GM18498 (cell line): Measurements from ENCODE around the gene PRKCH.
A peak's percentile ranks its signal among the peaks of the same experiment; 100 is the strongest.
"Not testable (repeated sequence)": the region's sequence is repeated elsewhere in the genome, so short reads cannot be mapped to it uniquely, and the experiment has no call there.

ENCODE experiments used
- ATAC-seq: cut with Tn5 transposase; IDR thresholded peaks from one replicate; pipeline ENCODE4 v1.9.1; 2021; ENCODE audit warnings: mild to moderate bottlenecking, moderate library complexity; ENCODE audit not compliant: unreplicated experiment

Gene PRKCH

DNA sequence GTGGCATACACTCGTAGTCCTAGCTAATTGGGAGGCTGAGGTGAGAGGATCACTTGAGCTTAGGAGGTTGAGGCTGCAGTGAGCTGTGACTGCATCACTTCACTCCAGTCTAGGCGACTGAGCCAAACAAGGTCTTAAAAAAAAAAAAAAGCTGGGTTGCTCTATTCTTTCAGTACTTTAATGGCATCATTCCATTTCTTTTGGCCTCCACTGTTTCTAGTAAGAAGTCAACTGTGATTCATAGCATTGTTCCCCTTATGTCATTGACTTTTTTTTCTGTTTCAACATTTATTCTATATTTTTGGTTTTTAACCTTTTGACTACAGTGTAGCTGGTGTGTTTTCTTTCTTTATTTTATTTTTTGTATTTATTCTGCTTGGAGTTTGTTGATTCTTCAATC is 16.7 kb upstream of the PRKCH start:
- no peak for ATAC-seq

DNA sequence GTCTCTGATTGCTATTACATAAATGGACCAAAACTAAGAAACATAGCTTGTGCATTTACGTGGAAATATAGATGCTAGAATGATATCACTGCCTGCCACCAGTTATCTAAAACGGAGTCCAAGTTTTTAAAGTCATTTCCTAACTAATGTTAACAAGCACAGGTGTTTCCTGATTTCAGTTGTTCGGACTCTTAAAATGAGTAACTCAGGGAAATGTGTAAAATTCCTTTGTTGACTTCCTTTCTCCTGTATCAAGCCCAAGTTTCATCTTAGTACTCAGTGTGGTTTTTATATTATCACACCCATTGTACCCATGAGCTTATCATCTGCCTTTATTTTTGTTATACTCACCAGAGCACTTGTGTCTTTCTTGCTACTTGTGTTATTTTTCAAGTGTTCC is 13.2 kb upstream of the PRKCH start:
- no peak for ATAC-seq

DNA sequence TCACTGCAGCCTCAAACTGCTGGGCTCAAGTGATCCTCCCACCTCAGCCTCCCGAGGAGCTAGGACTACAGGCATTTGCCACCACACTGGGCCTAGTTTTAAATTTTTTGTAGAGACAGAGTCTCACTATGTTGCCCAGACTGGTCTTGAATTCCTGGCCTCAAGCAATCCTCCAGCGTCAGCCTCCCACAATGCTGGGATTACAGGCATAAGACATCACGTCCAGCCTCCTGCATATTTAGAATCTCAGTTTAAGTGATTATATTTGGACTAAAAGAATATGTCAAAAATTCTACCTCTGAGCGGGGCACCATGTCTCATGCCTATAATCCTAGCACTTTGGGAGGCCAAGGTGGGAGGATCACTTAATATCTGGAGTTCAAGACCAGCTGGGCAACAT is 12.7 kb upstream of the PRKCH start:
- not testable (repeated sequence) for ATAC-seq

DNA sequence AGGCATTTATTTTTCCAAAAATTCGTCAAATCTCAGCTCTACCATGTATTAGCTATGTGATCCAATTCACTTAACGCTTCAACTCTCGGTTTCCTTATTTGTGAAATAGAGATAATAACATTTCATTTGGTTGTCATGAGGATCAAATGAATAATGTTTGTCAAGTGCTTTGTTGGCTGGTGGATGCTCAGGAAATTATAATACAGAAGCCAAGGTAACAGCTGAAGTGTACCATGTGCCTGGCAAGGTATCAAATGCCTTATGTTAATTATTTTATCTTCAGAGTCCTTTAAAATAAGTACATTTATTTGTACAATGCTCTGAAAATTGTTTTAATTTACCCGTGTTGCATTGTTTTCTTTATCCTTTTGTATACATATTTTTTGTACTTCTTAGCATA is 6.1 kb upstream of the PRKCH start:
- no peak for ATAC-seq

DNA sequence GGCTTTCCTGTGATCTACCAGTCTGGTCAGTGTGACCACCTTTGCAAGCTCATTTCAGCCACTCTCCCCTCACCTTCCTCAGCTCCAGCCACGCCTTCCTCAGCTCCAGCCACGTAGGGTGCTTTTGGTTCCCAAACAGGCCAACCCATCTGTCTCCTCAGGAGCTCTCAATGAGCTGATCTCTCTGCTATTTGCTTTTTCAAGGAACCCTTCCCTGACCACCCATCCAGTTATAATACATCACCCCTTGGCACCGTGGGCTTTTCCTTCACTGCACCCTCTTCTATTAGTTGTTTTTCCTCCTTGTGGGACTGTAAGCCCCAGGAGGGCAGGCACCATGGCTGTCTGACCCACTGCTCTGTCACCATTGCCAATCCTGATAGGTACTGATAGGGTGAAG is 2.3 kb upstream of the PRKCH start:
- no peak for ATAC-seq

DNA sequence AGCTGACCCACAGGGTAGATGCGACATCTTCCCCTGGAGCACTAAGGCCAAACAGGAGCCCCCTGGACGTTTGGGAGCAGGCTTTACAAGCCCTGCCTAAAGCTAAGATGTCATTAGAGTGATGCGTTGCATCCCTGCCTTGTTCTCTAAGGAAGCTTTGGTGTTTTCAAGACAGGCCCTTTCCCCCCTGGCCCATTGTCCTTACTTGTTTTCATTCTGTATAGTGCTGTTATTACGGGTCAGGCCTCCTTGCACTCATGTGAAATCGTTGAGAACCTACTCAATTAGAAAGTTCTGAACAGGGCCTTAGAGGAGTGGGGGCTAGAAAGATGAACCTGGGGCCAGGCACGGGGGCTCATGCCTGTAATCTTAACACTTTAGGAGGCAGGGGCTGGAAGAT is 1.7 kb upstream of the PRKCH start:
- ATAC-seq: no peak

DNA sequence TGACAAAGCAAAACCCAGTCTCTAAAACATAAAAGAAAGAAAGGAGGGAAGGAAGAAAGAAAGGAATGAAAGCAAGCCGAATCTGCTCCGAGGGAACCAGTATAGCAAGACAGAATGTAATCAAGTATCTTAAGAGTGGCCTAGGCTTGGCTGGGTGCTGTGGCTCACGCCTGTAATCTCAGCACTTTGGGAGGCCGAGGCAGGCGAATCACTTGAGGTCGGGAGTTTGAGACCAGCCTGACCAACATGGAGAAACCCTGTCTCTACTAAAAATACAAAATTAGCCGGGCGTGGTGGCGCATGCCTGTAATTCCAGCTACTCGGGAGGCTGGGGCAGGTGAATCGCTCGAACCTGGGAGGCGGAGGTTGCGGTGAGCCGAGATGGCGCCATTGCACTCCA is 1.2 kb upstream of the PRKCH start:
- ATAC-seq: not testable (repeated sequence)

DNA sequence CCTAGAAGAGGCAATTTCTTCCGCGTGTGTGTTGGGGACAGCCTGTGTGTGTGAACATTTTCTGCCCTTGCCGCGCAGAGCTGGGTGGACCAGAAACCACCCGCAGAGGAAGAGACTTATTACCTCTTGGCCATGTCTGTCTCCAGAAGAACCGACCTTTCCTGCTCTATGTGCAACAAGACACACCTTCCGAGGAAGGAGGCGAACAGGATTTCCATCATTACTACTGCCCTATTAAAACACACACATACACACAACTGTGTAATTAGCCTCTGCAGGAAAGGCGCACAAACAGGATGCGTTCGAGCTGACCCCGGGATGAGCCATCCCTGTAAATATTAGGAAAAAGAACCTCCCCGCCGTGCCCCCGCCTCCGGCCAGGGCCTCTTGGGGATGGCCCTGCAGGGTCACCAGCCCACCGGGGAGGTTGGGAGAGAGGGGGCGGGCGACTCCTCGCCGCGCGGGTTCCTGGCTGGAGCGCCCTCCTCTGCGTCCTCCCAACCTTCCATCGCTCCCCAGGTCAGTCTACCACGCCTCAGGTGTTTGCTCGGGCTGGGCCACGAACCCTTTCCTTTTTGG is 484 bp upstream of the PRKCH start:
- no peak for ATAC-seq

DNA sequence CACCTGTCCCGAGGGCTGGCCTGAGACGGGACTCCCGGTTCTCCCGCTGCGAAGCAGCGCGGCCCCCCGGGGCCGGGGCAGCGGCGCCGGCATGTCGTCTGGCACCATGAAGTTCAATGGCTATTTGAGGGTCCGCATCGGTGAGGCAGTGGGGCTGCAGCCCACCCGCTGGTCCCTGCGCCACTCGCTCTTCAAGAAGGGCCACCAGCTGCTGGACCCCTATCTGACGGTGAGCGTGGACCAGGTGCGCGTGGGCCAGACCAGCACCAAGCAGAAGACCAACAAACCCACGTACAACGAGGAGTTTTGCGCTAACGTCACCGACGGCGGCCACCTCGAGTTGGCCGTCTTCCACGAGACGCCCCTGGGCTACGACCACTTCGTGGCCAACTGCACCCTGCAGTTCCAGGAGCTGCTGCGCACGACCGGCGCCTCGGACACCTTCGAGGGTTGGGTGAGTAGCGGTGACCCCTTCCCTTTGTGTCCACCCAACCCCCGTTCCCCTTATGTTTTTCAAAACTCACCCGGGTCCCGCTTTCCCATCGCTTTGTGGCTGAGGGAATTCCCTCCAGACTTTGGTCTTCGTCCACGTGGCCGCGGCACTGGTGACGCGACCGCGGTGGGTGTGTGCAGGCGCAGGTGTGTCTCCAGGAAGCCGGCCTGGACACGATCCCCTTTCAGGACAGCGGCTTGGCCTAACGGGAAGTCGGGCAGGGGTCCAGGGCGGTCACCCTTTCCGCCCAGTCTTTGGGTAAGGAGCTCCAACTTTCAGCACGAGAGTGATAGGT is 826 bp downstream of the PRKCH start:
- ATAC-seq: peak; percentile 24

DNA sequence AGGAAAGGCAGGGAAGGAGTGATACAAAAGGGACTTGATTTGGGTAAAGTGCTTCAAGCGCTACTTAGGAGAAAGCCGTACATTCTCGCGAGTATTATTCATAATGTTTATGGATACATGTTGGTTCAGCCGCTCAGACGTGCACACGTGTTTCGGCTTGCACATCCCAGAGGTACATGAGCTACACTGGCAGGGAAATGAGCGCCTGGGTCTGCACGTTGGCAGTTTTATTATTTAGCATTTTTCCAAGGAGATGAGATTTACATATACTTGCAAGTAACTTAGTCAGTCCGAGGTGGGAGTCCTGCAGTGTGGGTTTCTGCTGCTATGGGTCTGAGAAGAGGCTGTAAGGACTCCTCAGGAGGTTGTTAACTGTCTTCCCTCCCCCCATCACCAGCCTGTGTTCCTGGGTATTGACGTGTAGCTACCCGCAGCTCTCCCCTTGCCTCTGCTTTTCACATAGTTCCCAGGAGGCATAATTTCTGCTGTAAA is 1.5 kb downstream of the PRKCH start:
- ATAC-seq: no peak

DNA sequence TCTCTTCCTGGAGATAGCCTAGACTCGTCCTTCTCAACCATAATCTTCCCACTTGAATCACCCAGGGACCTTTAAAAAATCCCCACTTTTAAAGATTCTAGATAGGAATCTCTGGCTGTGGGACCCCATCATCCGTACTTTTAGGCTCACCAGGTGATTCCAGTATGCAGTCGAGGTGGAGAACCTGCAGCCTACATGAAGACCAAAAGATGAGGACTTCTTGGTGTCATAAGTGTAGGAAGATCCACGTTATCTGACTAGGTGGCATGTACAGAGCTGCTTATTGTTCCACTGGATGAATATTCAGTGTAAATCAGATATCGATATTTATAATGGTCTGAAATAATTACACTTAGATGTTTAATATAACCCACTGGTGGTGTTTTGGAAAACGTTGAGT is 2.6 kb downstream of the PRKCH start:
- no peak for ATAC-seq

DNA sequence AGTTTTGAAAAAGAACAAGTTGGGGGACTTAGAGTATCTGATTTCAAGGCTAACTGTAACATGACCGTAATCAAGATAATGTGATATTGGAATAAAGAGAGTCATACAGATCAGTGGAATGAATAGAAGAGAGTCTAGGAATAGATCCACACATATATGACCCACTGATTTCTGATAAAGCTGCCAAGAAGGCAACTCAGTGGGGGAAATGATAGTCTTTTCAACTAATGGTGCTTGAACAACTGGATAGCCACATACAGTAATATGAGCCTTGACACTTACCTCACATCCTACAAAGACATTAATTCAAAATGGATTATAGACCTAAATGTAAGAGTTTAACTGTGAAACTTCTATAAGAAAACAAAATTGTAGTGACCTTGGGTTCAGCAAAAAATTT is 3.8 kb downstream of the PRKCH start:
- no peak for ATAC-seq

DNA sequence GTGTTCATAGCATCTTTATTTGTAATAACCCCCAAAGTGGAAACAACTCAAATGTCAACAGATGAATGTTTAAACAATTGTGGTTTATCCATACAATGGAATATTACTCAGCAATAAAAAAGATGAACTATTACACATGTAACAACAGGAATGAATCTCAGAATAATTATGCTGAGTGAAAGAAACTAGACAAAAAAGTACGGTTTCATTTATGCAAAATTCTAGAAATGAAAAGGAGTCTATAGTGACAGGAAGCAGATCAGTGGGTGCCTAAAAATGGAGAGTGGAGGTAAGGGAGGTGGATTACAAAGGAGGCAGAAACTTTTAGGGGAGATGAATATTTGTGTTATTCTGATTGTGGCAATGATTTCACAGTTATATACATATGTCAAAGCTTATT is 4.8 kb downstream of the PRKCH start:
- ATAC-seq: no peak

DNA sequence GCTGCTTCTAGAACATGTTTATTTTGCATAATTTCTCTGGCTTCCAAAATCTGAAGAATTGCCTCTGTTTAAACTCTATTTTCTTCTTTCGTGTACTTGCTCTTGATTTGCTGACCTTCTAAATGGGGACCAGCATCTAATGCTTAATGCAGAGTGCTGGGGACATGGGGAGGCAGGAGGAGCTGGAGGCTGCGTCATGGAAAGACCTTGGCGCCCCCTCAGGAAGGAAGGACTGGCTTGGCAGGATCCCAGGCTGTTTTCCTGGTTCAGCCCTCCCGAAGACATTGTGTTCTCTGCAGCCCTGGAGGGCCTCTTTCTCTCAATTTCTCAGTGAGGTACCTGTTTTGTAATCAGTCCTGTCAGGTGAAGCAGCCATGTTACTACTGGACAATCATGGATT is 5.5 kb downstream of the PRKCH start:
- no peak for ATAC-seq

DNA sequence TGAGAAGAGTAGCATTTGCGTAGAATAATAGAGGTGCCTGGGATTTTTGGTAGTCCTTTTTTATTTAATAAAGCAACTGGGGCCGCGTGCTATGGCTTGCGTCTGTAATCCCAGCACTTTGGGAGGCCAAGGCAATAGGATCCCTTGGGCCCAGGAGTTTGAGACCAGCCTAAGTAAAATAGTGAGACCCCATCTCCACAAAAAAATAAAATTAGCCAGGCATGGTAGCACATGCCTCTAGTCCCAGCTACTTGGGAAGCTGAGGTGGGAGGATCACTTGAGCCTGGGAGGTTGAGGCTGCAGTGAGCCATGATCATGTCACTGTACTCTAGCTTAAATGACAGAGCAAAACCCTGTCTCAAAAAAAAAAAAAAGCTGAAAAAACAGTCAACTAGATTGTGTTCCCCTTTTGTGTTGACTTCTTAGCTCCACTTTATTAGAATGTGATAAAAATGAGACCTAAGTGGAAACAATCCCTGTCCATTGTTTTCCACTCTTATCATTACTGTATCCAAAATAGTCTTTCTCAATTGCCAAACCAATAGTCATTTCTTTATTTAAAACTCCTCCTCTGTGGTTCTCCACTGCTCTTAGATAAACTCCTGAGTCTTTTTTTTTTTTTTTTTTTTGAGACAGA is 7.4 kb downstream of the PRKCH start:
- ATAC-seq: no peak

DNA sequence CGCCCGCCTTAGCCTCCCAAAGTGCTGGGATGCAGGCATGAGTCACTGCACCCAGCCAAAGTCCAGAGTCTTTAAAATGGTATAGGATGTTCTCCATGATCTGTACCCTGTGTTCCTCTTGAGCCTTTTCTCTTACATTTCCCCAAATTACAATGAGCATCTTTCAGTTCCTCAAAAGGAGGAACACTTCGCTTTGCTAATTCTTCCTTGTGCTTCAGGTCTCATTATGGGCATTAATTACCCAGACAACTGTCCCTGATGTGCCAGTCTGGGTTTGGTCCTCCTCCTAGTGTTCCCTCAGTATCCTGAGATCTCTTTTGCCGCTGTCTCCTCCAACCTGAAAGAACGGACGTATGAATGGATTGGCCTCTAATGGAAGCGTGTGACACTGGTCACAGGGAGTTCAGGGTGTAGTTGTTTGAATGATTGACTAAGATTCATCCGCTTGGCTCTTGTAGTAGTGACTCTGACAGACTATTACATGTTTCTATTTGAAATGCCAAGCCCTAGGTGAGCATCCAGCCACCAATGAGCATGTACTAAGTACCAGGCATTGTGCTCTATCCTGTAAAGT is 8.2 kb downstream of the PRKCH start:
- peak; percentile 68 for ATAC-seq

DNA sequence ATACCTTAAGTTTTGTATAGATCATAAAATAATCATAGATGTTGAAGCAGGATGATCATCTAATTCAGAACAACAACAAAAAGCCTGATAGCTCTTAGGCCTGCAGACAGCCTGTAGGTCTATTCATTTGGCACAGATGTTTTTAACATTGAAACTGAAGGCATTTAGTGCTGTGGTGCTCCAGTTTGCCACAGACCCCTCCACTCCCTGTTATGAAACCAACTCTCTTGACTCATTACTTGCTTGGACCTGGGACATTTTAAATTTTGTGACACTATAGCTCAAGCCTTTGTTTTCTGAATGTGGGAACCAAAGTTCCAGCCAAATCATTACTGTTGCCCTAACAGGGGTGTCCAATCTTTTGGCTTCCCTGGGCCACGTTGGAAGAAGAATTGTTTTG is 9.1 kb downstream of the PRKCH start:
- peak; percentile 67 for ATAC-seq

DNA sequence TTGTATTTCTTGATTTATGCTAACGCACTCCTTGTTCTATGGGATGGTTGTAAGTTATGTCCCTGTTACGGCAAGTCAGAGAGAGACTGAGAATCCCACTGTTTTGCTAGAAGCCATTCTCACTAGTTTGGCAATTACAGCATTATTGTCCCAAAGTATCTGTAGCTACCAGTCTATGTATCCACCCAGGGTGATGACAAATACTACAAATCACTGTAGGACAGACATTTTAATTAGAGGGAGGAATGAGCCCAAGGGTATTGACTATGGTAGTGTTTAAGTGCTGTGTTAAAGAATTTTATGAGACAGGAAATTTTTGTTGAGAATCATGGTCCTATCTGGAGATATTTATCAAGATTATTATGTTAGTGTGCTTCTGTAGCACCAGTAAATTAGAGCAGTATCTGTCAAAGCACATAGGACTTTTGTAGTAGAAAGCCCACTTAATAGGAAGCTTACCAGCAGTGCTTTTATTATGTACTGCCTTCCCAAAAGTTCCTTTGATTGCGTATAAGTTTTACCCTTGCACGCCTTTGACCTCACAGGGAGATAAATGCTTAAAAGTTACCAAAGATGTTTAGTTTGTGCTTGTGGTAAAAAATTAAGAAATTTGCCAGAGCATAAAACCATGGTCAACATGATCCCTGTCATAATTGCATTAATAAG is 10.7 kb downstream of the PRKCH start:
- ATAC-seq: no peak

DNA sequence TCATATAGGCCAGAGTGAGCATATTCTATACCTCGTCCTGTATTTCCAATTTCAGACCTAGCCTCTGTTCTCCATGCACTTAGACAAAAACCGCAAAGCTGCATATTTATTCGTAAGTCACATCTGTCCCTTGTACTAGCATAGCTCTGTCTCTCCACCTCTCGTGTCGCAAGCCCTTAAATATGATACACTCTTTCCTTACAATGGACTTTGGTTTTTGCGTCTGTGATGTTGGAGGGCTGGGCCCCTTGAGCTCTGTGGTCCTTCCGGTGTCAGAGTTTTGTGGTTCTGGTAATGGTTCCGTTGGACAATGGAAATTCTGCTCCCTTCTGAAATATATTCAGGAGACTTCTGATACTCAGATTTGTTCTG is 11.3 kb downstream of the PRKCH start:
- ATAC-seq: no peak

DNA sequence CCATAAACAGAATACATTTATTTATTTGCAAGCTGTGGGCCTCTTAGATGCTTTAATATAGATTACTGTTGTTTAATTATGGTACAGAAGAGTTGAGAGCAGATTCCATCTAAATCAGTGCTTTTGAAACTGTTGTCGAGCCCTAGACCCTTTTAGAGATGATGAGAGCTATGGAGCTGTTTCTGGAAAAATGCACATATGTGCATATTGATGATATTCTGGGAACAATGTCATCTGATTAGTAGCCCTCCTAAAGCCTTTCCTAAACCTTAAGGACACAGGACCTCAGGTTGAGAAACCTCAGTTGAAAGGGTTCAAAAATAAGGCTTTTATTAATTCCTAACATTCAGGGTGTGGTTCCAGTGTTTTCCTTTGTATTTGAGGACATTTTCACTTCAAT is 11.7 kb downstream of the PRKCH start:
- no peak for ATAC-seq

DNA sequence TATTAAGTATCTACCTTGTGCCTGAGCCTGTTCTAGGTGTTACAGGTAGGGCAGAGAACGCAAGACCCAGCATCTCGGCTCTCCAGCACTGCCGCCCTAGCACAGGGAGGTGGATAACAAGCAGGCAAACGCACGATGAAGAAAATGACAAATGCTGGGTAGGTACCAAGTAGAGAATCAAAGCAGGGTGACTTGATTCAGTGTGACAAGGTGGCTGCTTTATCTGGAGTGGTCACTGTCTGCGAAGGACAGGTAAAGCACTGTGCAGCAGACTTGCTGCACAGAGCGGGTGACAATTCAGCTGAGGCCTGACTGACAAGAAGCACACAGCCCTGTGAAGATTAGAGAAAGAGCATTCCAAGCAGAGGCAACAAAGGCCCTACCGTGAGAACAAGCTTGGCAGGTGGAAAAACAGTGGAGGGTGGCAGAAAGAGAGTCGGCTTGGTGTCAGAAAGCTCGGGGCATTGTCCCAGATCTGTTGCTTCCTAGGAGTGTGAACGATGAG is 12.9 kb downstream of the PRKCH start:
- no peak for ATAC-seq
